Measurements from ENCODE around the gene CD109.
A peak's percentile ranks its signal among the peaks of the same experiment; 100 is the strongest.

DNA sequence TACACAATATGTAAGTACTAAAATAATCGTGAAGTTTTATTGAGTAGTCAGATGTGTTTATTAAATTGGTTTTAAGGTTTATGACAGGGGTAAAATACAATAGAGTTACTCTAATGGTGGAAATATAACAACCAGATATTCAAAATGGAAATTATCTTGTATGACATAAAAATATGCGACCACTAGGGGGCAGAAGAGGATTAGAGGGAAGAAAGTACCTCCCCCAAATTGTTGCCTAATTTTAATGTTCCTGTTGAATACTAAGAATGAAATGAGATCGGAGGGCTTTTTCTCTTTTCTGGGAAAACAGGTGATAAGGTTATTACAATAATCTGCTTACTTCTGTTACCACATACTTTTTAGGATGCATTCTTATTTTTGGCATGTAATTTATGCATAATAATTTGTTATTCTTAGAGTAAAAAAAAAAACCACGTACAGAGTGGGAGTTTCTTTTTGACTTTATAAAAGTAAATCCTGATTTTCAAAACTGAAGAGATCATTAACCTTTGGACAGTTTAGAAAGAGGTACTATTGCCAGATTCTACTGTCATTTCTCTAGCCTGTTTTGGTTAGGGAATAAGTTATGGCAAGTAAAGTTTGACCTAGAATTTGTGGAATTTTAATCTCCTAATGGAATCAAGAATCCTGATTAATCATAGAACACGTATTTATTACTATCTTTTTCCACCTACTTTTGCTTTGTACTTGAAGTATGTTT, 159.2 kb downstream of the CD109 start:
- TF ChIP-seq, protein P1, sequence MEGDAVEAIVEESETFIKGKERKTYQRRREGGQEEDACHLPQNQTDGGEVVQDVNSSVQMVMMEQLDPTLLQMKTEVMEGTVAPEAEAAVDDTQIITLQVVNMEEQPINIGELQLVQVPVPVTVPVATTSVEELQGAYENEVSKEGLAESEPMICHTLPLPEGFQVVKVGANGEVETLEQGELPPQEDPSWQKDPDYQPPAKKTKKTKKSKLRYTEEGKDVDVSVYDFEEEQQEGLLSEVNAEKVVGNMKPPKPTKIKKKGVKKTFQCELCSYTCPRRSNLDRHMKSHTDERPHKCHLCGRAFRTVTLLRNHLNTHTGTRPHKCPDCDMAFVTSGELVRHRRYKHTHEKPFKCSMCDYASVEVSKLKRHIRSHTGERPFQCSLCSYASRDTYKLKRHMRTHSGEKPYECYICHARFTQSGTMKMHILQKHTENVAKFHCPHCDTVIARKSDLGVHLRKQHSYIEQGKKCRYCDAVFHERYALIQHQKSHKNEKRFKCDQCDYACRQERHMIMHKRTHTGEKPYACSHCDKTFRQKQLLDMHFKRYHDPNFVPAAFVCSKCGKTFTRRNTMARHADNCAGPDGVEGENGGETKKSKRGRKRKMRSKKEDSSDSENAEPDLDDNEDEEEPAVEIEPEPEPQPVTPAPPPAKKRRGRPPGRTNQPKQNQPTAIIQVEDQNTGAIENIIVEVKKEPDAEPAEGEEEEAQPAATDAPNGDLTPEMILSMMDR (IDR thresholded peaks at IDR 0.05), result peak; percentile 86
- TF ChIP-seq EZH2phosphoT487 (IDR thresholded peaks at IDR 0.05) (no peak), EZH2 (IDR thresholded peaks at IDR 0.05) (no peak)
